Stimulated activated CD8-positive, alpha-beta memory T cell treated with anti-CD3 and anti-CD28 coated beads, Interleukin-12 subunit alpha, Interleukin-12 subunit beta, amount 100 ng/mL, for 4 hours (primary cell): Measurements from ENCODE around the gene PTCH1.

Experiments
- DNase-seq: peaks from one replicate; pipeline ENCODE4 v3.0.0-alpha.2; 2020; ENCODE audit warnings: low read depth

Gene PTCH1

DNA sequence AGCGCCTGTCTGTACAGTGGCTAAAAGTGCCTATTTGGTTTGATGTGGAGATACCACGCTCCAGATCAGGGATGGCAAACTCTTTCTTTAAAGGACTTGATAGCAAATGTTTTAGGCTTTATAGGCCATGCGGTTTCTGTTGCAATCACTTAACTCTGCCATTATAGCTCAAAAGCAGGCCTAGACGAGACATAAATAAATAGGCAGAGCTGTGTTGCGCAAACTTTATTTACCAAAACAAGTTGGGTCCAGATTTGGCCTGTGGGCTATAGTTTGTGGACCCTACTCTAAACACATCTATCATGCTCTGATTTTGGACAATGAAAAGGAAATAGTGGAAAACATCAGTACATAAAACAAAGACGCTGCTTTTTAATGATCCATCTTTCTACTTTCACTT, 79.2 kb downstream of the PTCH1 start:
- DNase-seq, result no peak

DNA sequence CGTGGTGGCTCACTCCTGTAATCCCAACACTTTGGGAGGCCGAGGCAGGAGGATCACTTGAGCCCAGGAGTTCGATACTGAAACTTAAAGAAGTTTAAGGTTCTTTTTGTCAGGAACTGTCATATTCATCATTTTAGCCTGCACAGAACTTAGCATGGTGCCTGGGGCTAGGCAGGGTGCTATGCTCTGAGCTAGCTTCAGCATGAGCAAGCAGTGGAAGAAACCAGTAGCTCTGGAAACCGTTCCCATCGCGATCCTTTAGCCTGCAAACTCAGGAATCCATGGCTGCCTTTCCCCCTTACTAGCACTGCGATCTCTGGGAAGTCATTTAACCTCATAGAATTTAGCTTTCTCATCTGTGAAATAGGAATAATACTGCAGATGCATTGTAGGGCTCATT, 80.4 kb downstream of the PTCH1 start:
- no peak for DNase-seq

- no peak for DNase-seq
Measured at GRCh38 chr9:95435074-95435728, 81.6 kb downstream of the PTCH1 start.

DNA sequence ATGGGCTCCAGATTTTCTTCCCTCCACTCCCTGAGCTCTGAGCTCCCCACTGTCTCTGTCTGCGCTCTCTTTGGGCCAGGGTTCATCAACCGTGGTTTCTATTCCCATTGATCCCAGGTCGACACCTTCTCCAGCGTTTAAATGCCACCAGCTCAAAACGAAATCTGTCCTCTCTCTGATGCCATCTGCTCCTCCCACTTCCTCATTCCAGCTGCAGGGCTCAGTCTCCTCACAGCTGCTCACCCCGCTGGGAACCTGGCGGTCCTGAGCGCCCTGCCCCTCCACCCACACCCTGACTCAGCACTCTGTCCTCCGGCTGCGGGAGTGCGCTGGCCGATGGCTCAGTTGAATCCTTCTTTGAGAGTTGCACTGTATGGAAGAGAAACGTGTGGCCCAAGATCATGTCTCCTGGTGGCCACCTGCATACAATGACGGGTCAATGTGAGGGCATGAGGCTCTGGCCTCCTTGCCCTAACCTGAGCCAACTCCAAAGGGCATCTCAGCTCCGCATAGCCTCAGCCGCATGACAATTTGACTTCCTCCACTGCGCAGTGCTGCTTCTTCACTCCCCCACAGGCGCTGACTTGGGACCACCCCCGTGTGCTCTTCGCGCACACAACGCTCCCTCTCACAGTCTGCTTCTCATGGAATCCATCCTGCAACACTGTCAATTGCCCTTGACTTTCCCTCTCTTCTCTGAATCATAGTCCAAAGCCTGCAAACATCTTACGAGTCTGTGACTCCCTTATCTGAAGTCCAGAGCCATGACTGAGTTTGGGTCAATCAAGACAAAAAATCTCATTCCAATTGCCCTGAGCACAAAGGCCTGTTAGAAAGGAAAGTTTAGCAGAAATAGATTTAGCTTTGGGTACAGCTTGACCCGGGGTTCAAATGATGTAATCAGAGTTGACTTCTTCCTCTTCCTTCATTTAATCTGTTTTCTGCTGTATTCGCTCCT, 82.4 kb downstream of the PTCH1 start:
- DNase-seq, result no peak

DNA sequence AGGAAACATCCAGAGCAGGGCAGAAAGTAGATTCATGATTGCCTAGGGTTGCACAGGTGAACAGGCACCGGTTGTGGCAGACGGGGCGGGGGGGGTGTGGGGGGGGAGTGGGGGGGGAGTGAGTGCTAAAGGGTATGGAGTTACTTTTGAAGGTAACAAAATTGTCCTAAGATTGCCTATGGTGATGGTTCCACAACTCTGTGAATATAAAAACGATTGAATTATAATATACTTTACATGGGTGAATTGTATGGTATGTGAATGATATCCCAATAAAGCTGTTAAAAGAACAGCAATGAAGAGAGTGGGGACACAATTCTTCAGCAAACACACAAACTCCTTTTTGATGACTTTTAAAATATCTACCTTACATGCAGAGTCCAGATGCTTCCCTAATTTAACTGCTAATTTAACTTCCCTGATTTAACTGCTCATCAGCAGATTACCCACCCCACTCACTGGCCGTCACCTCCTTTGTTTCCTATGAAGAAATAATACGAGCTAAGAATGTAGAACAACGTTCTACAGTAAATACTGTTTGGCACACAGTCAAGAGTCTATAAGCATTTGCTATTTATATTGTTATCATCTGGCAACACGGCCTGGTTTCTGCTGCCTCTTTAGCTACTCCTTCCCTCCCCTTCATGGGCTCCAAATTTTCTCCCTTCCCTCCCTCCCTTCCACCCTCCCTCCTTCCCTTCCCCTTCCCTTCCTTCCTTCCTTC, 83.5 kb downstream of the PTCH1 start:
- DNase-seq, result no peak

DNA sequence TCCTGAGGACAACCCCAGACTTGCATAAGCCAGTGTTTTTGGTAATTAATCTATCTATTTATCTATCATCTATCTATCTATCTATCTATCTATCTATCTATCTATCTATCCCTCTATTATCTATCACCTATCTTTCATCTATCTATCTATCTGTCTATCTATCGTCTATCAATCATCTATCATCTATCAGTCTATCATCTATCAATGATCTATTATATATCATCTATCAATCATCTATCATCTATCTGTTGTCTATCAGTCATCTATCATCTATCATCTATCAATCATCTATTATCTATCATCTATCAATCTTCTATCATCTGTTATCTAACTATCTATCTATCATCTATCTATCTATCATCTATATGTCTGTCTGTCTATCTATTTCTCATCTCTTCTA, 85.5 kb downstream of the PTCH1 start:
- no peak for DNase-seq

GRCh38 chr9:95429948-95430620, 86.7 kb downstream of the PTCH1 start:
- DNase-seq, result no peak

DNA sequence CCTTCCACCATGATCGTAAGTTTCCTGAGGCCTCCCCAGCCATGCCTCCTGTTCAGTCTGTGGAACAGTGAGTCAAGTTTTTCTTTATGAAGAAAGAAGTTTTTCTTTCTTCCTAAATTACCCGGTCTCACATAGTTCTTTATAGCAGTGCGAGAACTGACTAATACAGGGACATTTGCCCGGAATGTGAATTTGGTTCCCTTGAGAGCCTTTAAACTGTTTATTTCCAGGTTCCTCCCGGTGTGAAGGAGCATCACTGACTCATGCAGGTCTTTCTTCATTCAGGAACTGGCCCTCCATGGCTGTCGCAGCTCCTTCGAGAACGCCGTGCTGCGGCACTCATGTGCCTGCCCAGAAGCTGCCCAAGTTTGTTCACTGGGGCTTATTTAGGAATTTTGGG, 87.7 kb downstream of the PTCH1 start:
- DNase-seq, result no peak

- no peak for DNase-seq
Measured at GRCh38 chr9:95425910-95426551, 90.7 kb downstream of the PTCH1 start.

GRCh38 chr9:95422650-95423049, 94.1 kb downstream of the PTCH1 start:
- no peak for DNase-seq

GRCh38 chr9:95420518-95420917, 96.3 kb downstream of the PTCH1 start:
- DNase-seq, result no peak

DNA sequence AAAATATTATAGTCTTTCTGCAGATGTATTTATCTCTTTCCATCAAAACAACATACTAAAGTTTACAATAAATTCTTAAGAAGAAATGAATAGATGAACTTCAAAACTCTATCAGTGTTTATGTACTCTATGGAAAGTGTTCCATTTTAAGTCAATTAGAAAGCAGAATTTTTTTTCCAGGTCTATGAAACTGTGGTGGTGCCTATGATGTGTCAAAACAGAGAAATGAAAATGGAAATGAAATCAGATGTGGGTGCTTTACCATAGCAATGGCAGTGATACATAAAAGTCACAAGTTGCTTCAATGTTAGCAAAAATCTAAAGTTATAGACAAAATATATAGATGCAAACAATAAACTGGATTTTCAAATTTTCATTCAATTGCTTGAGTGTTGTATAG, 97.3 kb downstream of the PTCH1 start:
- DNase-seq, result no peak

DNA sequence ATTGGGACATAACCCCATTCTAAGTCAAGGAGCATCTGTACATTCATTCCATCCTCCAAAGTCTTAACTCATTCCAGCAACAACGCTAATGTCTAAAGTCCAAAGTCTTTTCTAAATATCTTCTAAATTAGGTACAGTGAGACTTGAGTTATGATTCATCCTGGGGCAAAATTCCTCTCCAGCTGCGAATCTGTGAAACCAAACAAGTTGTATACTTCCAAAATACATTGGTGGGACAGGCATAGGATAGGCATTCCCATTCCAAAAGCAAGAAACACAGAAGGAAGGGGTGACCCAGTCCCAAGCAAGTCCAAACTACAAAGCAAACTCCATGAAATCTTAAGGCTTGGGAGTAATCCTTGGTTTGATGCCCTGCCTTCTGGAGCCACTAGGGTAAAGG, 101.6 kb downstream of the PTCH1 start:
- DNase-seq, result no peak

GRCh38 chr9:95413793-95414192, 103.0 kb downstream of the PTCH1 start:
- DNase-seq, result no peak

GRCh38 chr9:95411054-95411892, 105.5 kb downstream of the PTCH1 start:
- DNase-seq, result no peak

GRCh38 chr9:95409650-95410426, 106.9 kb downstream of the PTCH1 start:
- no peak for DNase-seq

DNA sequence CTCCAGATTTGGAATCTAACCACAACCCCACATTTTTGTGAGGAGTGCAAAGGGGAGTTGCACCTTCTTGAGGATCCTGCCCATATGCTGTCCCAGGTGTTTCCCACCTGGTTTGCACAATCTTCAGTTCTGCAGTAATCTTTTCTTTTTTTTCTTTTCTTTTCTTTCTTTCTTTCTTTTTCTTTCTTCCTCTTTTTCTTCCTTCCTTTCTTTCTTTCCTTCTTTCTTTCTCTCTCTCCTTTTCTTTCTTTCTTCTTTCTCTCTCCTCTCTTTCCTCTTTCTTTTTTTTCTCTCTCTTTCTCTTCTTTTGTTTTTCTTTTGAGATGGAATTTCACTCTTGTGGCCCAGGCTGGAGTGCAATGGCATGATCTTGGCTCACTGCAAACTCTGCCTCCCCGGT, 109.2 kb downstream of the PTCH1 start:
- DNase-seq, result no peak

GRCh38 chr9:95406121-95406520, 110.7 kb downstream of the PTCH1 start:
- DNase-seq, result no peak

DNA sequence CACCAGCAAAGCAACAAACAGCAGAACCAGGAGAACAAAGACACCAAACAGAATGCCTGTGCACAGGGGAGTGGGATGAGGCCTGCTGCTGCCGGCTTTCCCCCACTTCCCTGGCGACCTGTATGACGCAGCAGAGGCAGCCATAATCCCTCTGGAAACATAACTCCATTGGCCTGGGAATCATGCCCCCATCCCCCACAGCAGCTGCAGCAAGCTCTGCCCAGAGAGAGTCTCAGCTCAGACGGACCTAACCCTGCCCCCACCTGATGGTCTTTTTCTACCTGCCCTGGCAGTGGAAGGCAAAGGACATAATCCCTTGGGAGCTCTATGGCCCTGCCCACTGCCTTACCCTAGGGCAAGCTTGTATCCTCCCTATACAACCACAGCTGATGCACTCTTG, 117.5 kb downstream of the PTCH1 start:
- DNase-seq, result no peak
